Measurements from ENCODE around the gene IFITM5.

Gene IFITM5

GRCh38 chr11:279040-279965, 20.0 kb downstream of the IFITM5 start:
- TF ChIP-seq RARB (CRISPR knock-in tag; IDR thresholded peaks at IDR 0.05) (no peak), ESRRG (CRISPR knock-in tag; IDR thresholded peaks at IDR 0.05) (no peak), PPARA (CRISPR knock-in tag; IDR thresholded peaks at IDR 0.05; ENCODE audit: borderline replicate concordance) (no peak), ZFP3 (CRISPR knock-in tag; IDR thresholded peaks at IDR 0.05) (no peak), CSRNP3 (CRISPR knock-in tag; IDR thresholded peaks at IDR 0.05) (no peak), POU6F1 (CRISPR knock-in tag; IDR thresholded peaks at IDR 0.05; ENCODE audit: borderline replicate concordance, low read depth) (no peak), SNAI2 (CRISPR knock-in tag; IDR thresholded peaks at IDR 0.05) (no peak), ZNF70 (CRISPR knock-in tag; IDR thresholded peaks at IDR 0.05) (no peak), ZFP30 (CRISPR knock-in tag; IDR thresholded peaks at IDR 0.05) (no peak), ZNF8 (CRISPR knock-in tag; IDR thresholded peaks at IDR 0.05) (no peak), ZNF565 (CRISPR knock-in tag; conservative IDR thresholded peaks at IDR 0.05; ENCODE audit: low read depth) (no peak), ZC3H10 (CRISPR knock-in tag; IDR thresholded peaks at IDR 0.05) (no peak), TCF4 (CRISPR knock-in tag; IDR thresholded peaks at IDR 0.05; ENCODE audit: borderline replicate concordance) (no peak), BACH2 (CRISPR knock-in tag; IDR thresholded peaks at IDR 0.05; ENCODE audit: borderline replicate concordance) (no peak), GLIS3 (CRISPR knock-in tag; IDR thresholded peaks at IDR 0.05) (no peak), TOX (CRISPR knock-in tag; IDR thresholded peaks at IDR 0.05; ENCODE audit: borderline replicate concordance) (no peak), ARNTL (CRISPR knock-in tag; IDR thresholded peaks at IDR 0.05; ENCODE audit: borderline replicate concordance, low read depth) (no peak)
- TF ChIP-seq, protein P1, sequence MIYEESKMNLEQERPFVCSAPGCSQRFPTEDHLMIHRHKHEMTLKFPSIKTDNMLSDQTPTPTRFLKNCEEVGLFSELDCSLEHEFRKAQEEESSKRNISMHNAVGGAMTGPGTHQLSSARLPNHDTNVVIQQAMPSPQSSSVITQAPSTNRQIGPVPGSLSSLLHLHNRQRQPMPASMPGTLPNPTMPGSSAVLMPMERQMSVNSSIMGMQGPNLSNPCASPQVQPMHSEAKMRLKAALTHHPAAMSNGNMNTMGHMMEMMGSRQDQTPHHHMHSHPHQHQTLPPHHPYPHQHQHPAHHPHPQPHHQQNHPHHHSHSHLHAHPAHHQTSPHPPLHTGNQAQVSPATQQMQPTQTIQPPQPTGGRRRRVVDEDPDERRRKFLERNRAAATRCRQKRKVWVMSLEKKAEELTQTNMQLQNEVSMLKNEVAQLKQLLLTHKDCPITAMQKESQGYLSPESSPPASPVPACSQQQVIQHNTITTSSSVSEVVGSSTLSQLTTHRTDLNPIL (CRISPR knock-in tag; IDR thresholded peaks at IDR 0.05; ENCODE audit: low read depth) = no peak
- TF ChIP-seq, protein P2, sequence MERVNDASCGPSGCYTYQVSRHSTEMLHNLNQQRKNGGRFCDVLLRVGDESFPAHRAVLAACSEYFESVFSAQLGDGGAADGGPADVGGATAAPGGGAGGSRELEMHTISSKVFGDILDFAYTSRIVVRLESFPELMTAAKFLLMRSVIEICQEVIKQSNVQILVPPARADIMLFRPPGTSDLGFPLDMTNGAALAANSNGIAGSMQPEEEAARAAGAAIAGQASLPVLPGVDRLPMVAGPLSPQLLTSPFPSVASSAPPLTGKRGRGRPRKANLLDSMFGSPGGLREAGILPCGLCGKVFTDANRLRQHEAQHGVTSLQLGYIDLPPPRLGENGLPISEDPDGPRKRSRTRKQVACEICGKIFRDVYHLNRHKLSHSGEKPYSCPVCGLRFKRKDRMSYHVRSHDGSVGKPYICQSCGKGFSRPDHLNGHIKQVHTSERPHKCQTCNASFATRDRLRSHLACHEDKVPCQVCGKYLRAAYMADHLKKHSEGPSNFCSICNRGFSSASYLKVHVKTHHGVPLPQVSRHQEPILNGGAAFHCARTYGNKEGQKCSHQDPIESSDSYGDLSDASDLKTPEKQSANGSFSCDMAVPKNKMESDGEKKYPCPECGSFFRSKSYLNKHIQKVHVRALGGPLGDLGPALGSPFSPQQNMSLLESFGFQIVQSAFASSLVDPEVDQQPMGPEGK (CRISPR knock-in tag; IDR thresholded peaks at IDR 0.05; ENCODE audit: borderline replicate concordance) = no peak
- TF ChIP-seq, protein P3, sequence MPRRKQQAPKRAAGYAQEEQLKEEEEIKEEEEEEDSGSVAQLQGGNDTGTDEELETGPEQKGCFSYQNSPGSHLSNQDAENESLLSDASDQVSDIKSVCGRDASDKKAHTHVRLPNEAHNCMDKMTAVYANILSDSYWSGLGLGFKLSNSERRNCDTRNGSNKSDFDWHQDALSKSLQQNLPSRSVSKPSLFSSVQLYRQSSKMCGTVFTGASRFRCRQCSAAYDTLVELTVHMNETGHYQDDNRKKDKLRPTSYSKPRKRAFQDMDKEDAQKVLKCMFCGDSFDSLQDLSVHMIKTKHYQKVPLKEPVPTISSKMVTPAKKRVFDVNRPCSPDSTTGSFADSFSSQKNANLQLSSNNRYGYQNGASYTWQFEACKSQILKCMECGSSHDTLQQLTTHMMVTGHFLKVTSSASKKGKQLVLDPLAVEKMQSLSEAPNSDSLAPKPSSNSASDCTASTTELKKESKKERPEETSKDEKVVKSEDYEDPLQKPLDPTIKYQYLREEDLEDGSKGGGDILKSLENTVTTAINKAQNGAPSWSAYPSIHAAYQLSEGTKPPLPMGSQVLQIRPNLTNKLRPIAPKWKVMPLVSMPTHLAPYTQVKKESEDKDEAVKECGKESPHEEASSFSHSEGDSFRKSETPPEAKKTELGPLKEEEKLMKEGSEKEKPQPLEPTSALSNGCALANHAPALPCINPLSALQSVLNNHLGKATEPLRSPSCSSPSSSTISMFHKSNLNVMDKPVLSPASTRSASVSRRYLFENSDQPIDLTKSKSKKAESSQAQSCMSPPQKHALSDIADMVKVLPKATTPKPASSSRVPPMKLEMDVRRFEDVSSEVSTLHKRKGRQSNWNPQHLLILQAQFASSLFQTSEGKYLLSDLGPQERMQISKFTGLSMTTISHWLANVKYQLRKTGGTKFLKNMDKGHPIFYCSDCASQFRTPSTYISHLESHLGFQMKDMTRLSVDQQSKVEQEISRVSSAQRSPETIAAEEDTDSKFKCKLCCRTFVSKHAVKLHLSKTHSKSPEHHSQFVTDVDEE (CRISPR knock-in tag; IDR thresholded peaks at IDR 0.05) = no peak
- ATAC-seq = no peak

DNA sequence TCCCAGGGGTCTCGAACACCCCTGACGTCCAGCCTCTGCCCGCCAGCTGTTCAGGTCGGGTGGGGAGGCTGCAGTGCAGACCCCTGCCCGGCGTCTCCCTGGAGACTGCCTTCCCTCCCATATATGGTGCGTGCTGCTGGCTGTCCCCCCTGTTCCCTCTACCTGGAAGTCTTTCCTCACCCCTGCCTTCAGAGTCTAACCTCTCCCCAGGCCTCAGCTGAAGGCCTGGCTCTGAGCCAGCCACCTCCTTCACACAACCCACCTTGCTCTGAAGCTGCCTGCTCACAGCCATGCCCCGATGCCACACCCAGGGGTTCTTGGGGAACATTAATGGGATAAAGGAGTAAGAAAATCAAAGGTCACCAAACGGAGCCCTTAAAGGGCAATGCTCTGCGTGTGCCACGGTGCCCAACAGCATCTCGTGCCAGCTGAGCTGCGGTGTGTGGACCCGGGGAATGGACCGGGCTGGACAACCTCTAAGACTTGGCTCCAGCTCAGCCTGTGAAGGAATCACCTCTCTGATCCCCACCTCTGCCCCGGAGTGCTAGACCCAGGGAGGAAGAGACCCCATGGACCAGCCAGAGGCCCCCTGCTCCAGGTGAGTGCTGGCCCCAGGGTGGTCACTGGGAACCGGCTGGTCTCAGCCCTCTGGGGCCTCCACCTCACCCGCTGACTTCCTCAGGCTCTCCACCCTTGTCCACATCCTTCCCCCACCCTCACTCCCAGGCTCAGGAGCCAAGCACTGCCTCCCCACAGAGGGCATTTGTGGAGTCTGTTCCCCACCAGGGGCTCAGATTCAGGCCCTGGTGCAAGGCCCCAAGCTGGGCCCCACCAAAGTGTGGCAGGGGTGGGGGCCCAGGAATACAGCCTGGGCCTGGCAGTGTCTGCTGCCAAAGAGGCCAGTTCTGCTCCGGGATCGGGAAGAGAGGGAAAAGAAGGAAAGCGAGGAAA, 21.1 kb downstream of the IFITM5 start, which contains the start of gene NLRP6:
TSS of gene NLRP6 (plus strand) at position 407 of the 951 bp plus-strand sequence. CDS start at position 570, 163 bp downstream.
- no peak for ATAC-seq
- no peak for TF ChIP-seq ARNTL (CRISPR knock-in tag; IDR thresholded peaks at IDR 0.05; ENCODE audit: borderline replicate concordance, low read depth)
- no peak for TF ChIP-seq ZNF565 (CRISPR knock-in tag; conservative IDR thresholded peaks at IDR 0.05; ENCODE audit: low read depth)
- TF ChIP-seq ZFP30 (CRISPR knock-in tag; IDR thresholded peaks at IDR 0.05) = no peak
- TF ChIP-seq, protein P3 (CRISPR knock-in tag; IDR thresholded peaks at IDR 0.05) = no peak
- no peak for TF ChIP-seq ZFP3 (CRISPR knock-in tag; IDR thresholded peaks at IDR 0.05)
- no peak for TF ChIP-seq PPARA (CRISPR knock-in tag; IDR thresholded peaks at IDR 0.05; ENCODE audit: borderline replicate concordance)
- no peak for TF ChIP-seq GLIS3 (CRISPR knock-in tag; IDR thresholded peaks at IDR 0.05)
- no peak for TF ChIP-seq SNAI2 (CRISPR knock-in tag; IDR thresholded peaks at IDR 0.05)
- TF ChIP-seq ESRRG (CRISPR knock-in tag; IDR thresholded peaks at IDR 0.05) = no peak
- no peak for TF ChIP-seq POU6F1 (CRISPR knock-in tag; IDR thresholded peaks at IDR 0.05; ENCODE audit: borderline replicate concordance, low read depth)
- no peak for TF ChIP-seq CSDC2 (CRISPR knock-in tag; IDR thresholded peaks at IDR 0.05)
